HG02943 (cell line): ENCODE results near the gene TTC1.
"Not testable (repeated sequence)": the region's sequence is repeated elsewhere in the genome, so short reads cannot be mapped to it uniquely, and the experiment has no call there.

ENCODE experiments used
- ATAC-seq: cut with Tn5 transposase; IDR thresholded peaks from one replicate; pipeline ENCODE4 v1.9.1; 2021; ENCODE audit warnings: mild to moderate bottlenecking, low read depth, moderate library complexity; ENCODE audit not compliant: unreplicated experiment

TTC1 gene, protein sequence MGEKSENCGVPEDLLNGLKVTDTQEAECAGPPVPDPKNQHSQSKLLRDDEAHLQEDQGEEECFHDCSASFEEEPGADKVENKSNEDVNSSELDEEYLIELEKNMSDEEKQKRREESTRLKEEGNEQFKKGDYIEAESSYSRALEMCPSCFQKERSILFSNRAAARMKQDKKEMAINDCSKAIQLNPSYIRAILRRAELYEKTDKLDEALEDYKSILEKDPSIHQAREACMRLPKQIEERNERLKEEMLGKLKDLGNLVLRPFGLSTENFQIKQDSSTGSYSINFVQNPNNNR

DNA sequence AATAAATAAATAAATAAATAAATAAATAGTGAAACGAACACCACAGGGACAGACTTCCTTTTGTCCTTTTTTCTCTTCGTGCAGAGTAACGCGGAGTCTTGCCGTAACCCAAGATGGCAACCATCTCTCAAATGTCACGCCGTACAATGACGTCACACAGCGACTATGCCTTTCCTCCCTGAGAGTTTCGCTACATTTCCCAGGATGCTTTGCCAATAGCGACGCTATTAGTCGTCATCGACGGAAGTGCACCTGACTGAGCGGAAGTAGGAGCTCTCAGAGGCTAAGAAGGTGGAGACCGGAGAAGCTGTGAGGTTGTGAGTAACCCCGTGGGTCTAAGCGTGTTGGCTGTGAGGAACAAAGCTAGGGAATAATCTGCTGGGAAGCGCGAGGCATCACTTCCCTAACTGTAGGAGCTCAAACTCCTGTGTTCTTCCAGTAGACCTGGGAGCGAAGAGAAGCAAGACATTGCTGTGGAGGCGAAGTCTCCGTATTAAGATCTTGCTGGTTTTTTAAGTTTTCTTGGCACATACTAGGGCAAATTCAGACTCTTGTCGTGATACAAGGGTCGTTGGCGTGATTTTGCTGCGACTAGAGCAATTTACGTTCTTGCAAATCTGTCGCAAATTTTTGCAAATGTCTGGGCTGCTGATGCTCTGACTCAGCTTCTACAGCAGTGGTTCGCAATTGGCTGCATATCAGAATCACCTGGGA lies at the start of gene TTC1:
Gene TTC1 (plus strand): TSS at position 263 of the 714 bp plus-strand sequence. CDS start 1,390 bp downstream, outside the sequence.
- ATAC-seq, result peak; percentile 99

- ATAC-seq, result no peak
Observed at GRCh38 chr5:159961176-159962160, 47.5 kb upstream of the TTC1 start.

- ATAC-seq, result no peak
Observed at GRCh38 chr5:159962214-159962613, 46.7 kb upstream of the TTC1 start.

DNA sequence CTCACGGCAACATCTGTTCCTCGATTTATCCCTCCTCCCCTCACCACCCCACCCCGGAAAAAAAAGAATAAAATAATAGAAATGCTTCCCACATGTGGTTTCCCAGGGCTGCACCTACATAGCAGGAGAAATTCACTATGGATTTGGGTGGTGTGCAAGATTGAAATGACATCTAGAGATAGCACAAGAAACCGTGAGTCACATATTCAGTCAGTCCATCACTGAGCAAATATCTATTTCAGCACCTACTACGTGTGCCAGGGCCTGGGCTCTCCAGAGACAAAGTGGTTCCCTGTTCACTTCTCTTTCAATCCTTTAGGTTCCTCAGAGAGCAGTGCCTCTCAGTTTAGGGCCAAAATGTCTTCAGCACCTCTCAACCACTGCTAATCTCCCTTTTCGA lies 45.0 kb upstream of the TTC1 start:
- no peak for ATAC-seq

DNA sequence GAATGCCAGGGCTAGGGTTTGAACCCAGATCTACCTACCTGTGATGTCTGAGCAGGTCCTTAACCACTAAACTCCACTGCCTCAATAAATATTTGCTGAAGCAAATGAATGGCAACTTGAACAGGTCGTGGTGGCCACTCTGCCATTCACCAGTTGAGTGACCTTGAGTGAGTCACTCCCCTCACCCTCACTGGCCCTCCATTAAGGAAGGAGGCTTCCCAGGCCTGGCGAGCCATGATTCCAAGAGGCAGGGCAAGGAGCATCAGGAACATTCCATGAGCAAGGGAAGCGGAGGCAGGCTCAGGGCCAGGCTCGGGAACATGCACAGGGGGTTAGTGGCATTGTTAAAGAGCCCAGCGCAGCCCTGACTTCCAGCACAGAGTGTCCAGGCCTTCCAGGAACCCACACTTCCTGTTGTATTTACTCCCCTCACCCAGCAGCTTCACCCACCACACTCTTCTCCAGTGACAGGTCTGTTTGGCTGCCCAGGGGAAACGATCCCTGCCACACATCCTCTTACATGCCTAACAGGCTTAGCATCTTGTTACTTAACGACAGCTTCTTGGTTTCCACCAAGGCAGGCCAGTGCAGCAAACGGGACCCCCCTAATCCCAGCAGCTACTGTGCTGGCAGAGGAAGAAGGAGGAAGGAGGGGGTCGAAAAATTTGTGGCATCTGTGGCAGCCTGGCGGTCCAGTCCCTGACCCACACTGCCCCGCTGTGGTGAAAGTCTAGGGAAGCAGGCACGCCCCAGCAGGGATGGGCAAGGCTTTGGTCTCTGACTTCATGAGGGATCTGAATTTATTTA lies 43.7 kb upstream of the TTC1 start:
- no peak for ATAC-seq

GRCh38 chr5:159965838-159966128 lies 43.2 kb upstream of the TTC1 start:
- ATAC-seq, result not testable (repeated sequence)

- ATAC-seq, result no peak
Observed at GRCh38 chr5:159969966-159970365, 39.0 kb upstream of the TTC1 start.

DNA sequence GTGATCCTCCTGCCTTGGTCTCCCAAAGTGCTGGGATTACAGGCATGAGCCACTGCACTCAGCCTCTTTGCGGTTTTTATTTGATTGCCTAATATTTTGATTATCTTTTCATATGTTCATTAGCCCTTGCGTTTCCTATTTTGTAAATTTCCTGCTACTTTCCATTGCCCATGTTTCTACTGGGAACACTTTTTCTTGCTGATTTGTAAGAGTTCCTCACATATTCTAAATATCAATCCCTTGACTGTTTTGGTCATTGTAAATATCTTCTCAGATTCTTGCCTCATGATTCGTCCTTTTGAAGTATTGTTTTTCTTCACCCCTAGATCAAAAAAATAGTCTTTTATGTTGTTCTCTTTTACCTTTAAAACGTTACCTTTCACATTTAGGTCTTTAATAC lies 37.9 kb upstream of the TTC1 start:
- no peak for ATAC-seq

GRCh38 chr5:159971514-159971913 lies 37.4 kb upstream of the TTC1 start:
- no peak for ATAC-seq

DNA sequence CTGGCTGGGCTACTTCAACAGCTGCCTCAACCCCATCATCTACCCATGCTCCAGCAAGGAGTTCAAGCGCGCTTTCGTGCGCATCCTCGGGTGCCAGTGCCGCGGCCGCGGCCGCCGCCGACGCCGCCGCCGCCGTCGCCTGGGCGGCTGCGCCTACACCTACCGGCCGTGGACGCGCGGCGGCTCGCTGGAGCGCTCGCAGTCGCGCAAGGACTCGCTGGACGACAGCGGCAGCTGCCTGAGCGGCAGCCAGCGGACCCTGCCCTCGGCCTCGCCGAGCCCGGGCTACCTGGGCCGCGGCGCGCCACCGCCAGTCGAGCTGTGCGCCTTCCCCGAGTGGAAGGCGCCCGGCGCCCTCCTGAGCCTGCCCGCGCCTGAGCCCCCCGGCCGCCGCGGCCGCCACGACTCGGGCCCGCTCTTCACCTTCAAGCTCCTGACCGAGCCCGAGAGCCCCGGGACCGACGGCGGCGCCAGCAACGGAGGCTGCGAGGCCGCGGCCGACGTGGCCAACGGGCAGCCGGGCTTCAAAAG lies 36.9 kb upstream of the TTC1 start:
- ATAC-seq, result no peak

- no peak for ATAC-seq
Observed at GRCh38 chr5:159972538-159973362, 36.2 kb upstream of the TTC1 start.

DNA sequence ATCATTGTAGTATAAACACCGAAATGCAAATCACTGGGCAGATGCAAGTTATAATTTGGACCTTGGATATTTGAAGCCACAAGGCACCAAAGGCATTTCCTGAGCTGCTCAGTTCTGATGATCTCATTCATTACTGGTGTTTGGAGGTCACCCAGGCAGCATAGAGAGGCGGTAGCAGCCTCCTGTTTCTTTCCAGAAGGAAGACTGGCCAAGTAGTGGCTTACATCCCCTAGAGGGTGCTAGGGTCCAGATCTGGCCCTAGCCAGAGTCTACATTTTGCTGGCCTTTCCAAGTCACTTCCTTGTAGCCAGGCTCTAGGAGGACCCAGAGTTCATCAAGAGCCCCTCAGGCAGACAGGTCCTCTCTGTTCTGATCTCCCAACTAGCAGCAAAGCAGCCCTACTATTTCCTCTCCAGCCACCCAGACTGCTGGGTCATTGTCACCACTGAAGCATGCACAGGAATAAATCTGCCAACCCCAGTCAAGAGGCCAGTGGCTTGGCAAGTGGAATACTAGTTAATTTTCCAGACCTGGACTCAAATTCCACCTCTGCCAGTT lies 33.4 kb upstream of the TTC1 start:
- ATAC-seq, result no peak

DNA sequence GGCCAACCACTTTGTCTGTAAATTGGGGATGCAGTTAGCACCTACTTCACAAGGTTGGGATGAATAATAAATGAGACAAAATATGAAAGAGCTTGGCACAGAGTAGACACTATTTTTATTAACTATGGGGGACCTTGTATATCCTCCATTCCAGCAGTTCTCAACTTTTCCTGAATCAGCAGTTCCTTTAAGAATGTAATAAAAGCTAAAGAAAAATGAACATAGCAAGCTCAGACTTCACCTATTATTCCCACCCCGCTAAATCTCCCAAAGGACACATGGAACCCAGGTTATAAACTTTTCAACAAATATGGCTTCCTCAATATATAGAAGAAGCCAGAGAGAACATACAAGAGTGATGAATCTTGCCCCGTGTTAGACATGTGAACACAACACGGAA lies 32.0 kb upstream of the TTC1 start:
- no peak for ATAC-seq

GRCh38 chr5:159978358-159978757 lies 30.6 kb upstream of the TTC1 start:
- ATAC-seq, result no peak

GRCh38 chr5:159982421-159983173 lies 26.3 kb upstream of the TTC1 start:
- ATAC-seq, result no peak

DNA sequence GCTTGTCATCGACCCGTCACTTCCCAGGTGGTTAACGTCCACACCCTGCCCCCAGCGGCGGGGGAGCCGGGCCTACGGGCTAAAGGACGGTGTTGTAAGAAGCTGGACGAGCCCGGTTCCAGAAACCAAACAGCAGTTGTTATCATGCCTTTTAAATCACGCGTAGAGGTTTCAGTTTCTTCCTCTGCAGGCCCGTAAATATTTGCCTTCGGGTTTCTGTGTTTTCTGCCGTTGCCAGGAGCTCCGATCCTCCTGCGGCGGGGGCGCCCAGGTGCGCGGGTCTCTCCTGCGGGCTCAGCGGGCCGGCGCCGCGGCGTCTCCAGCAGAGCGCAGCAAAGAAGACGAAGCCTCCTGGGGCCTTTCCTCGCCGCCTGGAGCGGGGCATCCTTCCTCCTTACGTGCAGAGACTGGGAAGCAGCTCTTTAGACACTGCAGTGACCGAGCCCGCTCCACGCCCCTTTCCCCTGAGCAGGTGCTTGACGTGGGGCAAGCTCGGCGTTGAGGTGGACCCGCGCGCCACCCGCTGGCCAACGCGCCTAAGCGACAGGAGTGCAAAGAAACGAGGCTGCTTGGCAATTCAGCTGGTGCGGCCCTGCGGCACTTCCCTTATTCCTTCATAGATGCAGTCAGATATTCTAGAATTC lies 21.8 kb upstream of the TTC1 start:
- ATAC-seq, result peak; percentile 87

DNA sequence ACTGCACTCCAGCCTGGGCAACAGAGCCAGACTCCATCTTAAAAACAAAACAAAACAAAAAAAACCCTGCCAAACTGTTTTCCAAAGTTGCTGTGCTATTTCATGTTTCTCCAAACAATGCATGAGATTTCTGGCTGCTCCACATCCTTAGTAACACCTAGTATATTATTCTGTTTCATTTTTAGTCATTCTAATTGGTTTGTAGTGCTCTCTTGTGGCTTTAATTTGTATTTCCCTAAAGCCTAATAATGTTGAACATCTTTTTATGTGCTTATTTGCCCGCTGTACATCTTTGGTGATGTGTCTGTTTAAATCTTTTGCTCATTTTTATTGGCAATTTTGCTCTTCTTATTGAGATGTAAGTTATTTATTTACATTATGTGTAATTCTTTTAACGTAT lies 18.4 kb upstream of the TTC1 start:
- no peak for ATAC-seq

GRCh38 chr5:159992566-159992965 lies 16.4 kb upstream of the TTC1 start:
- ATAC-seq, result no peak
